OCI-LY3 (cell line): ENCODE data around the gene CPTP.

Experiments
- CTCF ChIP-seq: fragments of 200-600, 300-600 bp; sonication (generic); IDR thresholded peaks from 2 replicates; pipeline ENCODE4 v1.5.1; 2014; ENCODE audit warnings: antibody characterized with exemption, low read length, low read depth
- EZH2phosphoT487 ChIP-seq: fragments of 200-600 bp; shearing (Covaris generic); IDR thresholded peaks from 2 replicates; pipeline ENCODE4 v1.6.1; 2018; ENCODE audit warnings: antibody characterized with exemption, mixed run types, low read depth

- TF ChIP-seq EZH2phosphoT487 (no peak), CTCF (no peak)
Observed at GRCh38 chr1:1374589-1374928, 50.0 kb downstream of the CPTP start.
